Osteoblast (primary cell): ENCODE data around the gene RTN4IP1. TPM values are rescaled to one million over a fixed set of nuclear protein-coding genes. Genes with fewer than 3 reads are reported as not detected.

Experiments
- DNase-seq: peaks from one replicate; pipeline ENCODE4 v3.0.0; 2011; ENCODE audit warnings: low spot score, mixed read lengths; ENCODE audit not compliant: insufficient read length; ENCODE audit errors: missing footprints
- H2AFZ ChIP-seq: 2 replicates; pipeline ENCODE4 v1.6.0; 2011; ENCODE audit warnings: mild to moderate bottlenecking, low read length
- H3K27ac ChIP-seq: 2 replicates; pipeline ENCODE4 v1.5.1; 2011; ENCODE audit warnings: mild to moderate bottlenecking, low read depth, low read length, moderate library complexity
- H3K27me3 ChIP-seq: 2 replicates; pipeline ENCODE4 v1.6.0; 2012; ENCODE audit warnings: mild to moderate bottlenecking, control low read depth, inconsistent platforms, low read length, moderate library complexity; ENCODE audit not compliant: insufficient read depth
- H3K36me3 ChIP-seq: 2 replicates; pipeline ENCODE4 v1.5.1; 2011; ENCODE audit warnings: mild to moderate bottlenecking, low read length, control low read depth, moderate library complexity; ENCODE audit not compliant: insufficient read depth
- H3K4me1 ChIP-seq: 2 replicates; pipeline ENCODE4 v1.5.1; 2011; ENCODE audit warnings: mild to moderate bottlenecking, low read length, control low read depth, moderate library complexity; ENCODE audit not compliant: insufficient read depth
- H3K4me2 ChIP-seq: 2 replicates; pipeline ENCODE4 v1.6.0; 2011; ENCODE audit warnings: mild to moderate bottlenecking, low read length; ENCODE audit not compliant: insufficient read depth
- H3K4me3 ChIP-seq: fragments of 200-600 bp; sonication (generic); 3 replicates; pipeline ENCODE4 v1.5.1; 2012; ENCODE audit warnings: mild to moderate bottlenecking, low read length, inconsistent platforms; ENCODE audit not compliant: insufficient read depth
- H3K79me2 ChIP-seq: 2 replicates; pipeline ENCODE4 v1.6.0; 2012; ENCODE audit warnings: mild to moderate bottlenecking, low read length, control low read depth, inconsistent platforms; ENCODE audit not compliant: insufficient read depth
- H3K9me3 ChIP-seq: 2 replicates; pipeline ENCODE4 v1.5.1; 2011; ENCODE audit warnings: low read depth, low read length, control low read depth
- H4K20me1 ChIP-seq: 2 replicates; pipeline ENCODE4 v1.6.0; 2012; ENCODE audit warnings: mild to moderate bottlenecking, low read length, control low read depth; ENCODE audit not compliant: insufficient read depth
- total RNA-seq: library from RNA; depleted of rRNA; stranded (reverse); fragments of >200 nt; gene quantifications from 2 replicates; pipeline ENCODE4 v1.2.3, GENCODE V29; 2012
- TF ChIP-seq, protein P1 (sequence below): IDR thresholded peaks from 2 replicates; pipeline ENCODE4 v1.5.1; 2011; ENCODE audit warnings: mild to moderate bottlenecking, low read depth, low read length, moderate library complexity; ENCODE audit errors: extremely low read depth

Gene RTN4IP1
- total RNA-seq, 1 donor: 5.1 TPM

DNA sequence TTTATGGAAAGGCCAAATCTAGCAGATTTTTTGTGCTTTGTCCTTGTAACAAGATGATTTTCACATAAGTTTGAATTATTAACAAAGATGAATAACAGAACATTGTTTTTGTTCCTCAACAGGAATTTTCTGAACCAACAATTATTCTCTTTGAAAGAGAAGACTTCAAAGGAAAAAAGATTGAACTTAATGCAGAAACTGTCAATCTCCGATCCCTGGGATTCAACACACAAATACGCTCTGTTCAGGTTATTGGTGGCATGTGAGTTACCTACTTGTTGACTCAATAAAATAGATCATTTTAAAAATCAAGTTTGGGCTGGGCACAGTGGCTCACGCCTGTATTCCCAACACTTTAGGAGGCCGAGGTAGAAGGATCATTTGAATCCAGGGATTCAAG is 70.9 kb downstream of the RTN4IP1 start:
- Histone ChIP-seq H3K36me3 (no peaks in the 10 kb centered on the region), H3K79me2 (no peaks in the 10 kb centered on the region), H3K27me3 (no peaks in the 10 kb centered on the region), H2AFZ (no peak overlapping the region), H3K4me3 (no peak overlapping the region), H3K27ac (no peak overlapping the region), H3K9me3 (no peaks in the 10 kb centered on the region), H3K4me2 (no peak overlapping the region), H3K4me1 (peaks cover 16% of the 10 kb centered on the region), H4K20me1 (no peaks in the 10 kb centered on the region)
- TF ChIP-seq, protein P1, sequence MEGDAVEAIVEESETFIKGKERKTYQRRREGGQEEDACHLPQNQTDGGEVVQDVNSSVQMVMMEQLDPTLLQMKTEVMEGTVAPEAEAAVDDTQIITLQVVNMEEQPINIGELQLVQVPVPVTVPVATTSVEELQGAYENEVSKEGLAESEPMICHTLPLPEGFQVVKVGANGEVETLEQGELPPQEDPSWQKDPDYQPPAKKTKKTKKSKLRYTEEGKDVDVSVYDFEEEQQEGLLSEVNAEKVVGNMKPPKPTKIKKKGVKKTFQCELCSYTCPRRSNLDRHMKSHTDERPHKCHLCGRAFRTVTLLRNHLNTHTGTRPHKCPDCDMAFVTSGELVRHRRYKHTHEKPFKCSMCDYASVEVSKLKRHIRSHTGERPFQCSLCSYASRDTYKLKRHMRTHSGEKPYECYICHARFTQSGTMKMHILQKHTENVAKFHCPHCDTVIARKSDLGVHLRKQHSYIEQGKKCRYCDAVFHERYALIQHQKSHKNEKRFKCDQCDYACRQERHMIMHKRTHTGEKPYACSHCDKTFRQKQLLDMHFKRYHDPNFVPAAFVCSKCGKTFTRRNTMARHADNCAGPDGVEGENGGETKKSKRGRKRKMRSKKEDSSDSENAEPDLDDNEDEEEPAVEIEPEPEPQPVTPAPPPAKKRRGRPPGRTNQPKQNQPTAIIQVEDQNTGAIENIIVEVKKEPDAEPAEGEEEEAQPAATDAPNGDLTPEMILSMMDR: no peak
- DNase-seq: no peak

DNA sequence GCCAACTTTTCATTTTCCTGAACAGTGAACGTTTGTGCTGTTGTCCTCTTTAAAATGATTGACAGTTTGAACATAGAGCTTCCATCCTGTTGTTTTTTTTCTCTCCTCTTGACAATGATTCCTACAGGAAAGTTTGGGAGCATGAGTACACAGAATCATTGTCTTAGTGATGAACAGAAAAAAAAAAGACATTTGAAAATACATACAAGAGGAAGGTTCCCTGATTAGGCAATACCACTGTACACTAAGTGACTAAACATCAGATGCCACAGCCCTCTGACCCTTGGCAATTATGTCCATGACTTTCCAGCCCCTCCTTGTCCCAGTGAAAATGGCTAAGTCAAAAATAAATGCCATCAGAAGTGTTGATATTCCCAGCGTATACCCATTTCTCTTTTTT is 71.5 kb downstream of the RTN4IP1 start:
- Histone ChIP-seq H3K4me2 (no peak overlapping the region), H3K27me3 (no peaks in the 10 kb centered on the region), H4K20me1 (no peaks in the 10 kb centered on the region), H3K4me3 (no peak overlapping the region), H3K27ac (no peak overlapping the region), H3K9me3 (no peaks in the 10 kb centered on the region), H3K79me2 (no peaks in the 10 kb centered on the region), H3K4me1 (peaks cover 16% of the 10 kb centered on the region), H2AFZ (no peak overlapping the region), H3K36me3 (no peaks in the 10 kb centered on the region)
- TF ChIP-seq, protein P1: no peak
- DNase-seq: no peak

DNA sequence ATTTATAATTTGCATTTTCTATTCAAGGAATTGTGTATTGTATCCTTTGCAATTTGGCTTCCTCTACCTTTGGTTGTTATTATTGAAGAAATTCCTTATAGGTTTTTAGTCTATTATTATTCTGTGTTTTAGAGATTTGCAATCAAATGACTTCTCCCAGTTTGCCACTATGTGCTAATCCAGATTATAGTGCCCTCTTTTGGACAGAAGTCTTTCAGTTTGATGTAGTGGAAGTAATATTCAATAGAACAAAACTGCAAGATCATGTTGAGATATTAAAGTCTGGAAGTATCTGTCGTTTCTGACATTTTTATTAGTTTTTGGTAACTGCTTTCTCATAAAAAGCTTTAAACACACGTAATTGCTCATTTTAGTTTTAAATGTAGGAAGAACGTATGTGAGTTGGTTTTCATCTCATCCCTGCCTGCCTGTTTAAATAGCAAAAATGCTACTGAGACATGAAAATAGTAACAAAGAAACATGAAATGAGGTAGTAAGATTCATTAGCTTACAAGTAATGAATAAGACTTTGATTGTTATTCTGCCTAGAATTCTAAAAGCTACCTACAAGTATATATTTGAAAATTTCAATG is 72.8 kb downstream of the RTN4IP1 start:
- Histone ChIP-seq H3K27ac (no peak overlapping the region), H3K4me3 (no peak overlapping the region), H3K79me2 (no peaks in the 10 kb centered on the region), H3K9me3 (no peaks in the 10 kb centered on the region), H3K36me3 (no peaks in the 10 kb centered on the region), H3K4me1 (peaks cover 10% of the 10 kb centered on the region), H4K20me1 (no peaks in the 10 kb centered on the region), H3K4me2 (no peak overlapping the region), H2AFZ (no peak overlapping the region), H3K27me3 (no peaks in the 10 kb centered on the region)
- TF ChIP-seq, protein P1: peak; percentile 56
- no peak for DNase-seq

DNA sequence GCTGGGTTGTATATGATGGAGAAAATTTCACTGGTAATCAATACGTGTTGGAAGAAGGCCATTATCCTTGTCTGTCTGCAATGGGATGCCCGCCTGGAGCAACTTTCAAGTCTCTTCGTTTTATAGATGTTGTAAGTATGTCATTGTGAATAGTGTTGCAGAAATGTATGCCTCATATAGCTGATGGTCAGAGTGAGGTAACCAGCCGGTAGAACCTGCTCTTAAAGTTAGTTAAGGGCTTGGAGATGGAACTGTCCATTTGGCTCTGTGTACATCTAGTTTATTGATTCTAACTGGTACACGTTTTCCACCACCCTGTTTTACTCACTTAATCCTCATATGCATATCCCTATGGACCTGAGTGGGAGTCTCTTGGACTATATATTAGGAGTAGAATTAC is 73.5 kb downstream of the RTN4IP1 start:
- DNase-seq: no peak
- TF ChIP-seq, protein P1: no peak
- Histone ChIP-seq H3K9me3 (no peaks in the 10 kb centered on the region), H3K27ac (no peak overlapping the region), H4K20me1 (no peaks in the 10 kb centered on the region), H2AFZ (no peak overlapping the region), H3K4me3 (no peak overlapping the region), H3K36me3 (no peaks in the 10 kb centered on the region), H3K4me1 (peaks cover 5% of the 10 kb centered on the region), H3K27me3 (no peaks in the 10 kb centered on the region), H3K4me2 (no peak overlapping the region), H3K79me2 (no peaks in the 10 kb centered on the region)
